HEK293 (cell line): ENCODE data around the gene NRG2.

Source experiments
- CTCF ChIP-seq: fragments of 450-650 bp; formaldehyde crosslinking; IDR thresholded peaks from 2 replicates; pipeline ENCODE4 v1.5.1; 2016; ENCODE audit warnings: missing biosample characterization, missing genetic modification characterization
- MZF1 ChIP-seq: fragments of 450-650 bp; formaldehyde crosslinking; IDR thresholded peaks from 2 replicates; pipeline ENCODE4 v1.5.1; 2017; ENCODE audit warnings: missing biosample characterization, missing genetic modification characterization, borderline replicate concordance
- YY1 ChIP-seq: fragments of 450-650 bp; formaldehyde crosslinking; IDR thresholded peaks from 2 replicates; pipeline ENCODE4 v1.5.1; 2018; ENCODE audit warnings: missing biosample characterization, missing genetic modification characterization
- ZNF138 ChIP-seq: fragments of 450-650 bp; formaldehyde crosslinking; IDR thresholded peaks from 2 replicates; pipeline ENCODE4 v1.5.1; 2016; ENCODE audit warnings: missing biosample characterization, missing genetic modification characterization, borderline replicate concordance
- ZNF239 ChIP-seq: fragments of 450-650 bp; formaldehyde crosslinking; IDR thresholded peaks from 2 replicates; pipeline ENCODE4 v1.5.1; 2016; ENCODE audit warnings: missing biosample characterization, missing genetic modification characterization
- ZNF623 ChIP-seq: fragments of 450-650 bp; formaldehyde crosslinking; IDR thresholded peaks from 2 replicates; pipeline ENCODE4 v1.5.1; 2016; ENCODE audit warnings: missing biosample characterization, missing genetic modification characterization
- ZNF747 ChIP-seq: fragments of 450-650 bp; formaldehyde crosslinking; IDR thresholded peaks from 2 replicates; pipeline ENCODE4 v1.5.1; 2016; ENCODE audit warnings: missing biosample characterization, missing genetic modification characterization

GRCh38 chr5:139820130-139820529 is 223.0 kb downstream of the NRG2 start:
- TF ChIP-seq ZNF239 (tag by site-specific recombination): no peak
- TF ChIP-seq ZNF138 (tag by site-specific recombination): no peak
- TF ChIP-seq ZNF623 (tag by site-specific recombination): no peak
- no peak for TF ChIP-seq YY1 (tag by site-specific recombination)
- no peak for TF ChIP-seq CTCF
- no peak for TF ChIP-seq MZF1
- TF ChIP-seq ZNF747 (tag by site-specific recombination): no peak
